Measurements from ENCODE around the gene ACP6. TPM values are rescaled to one million over a fixed set of nuclear protein-coding genes. Genes with fewer than 3 reads are reported as not detected.

Gene ACP6
- total RNA-seq, 3 donors from 2014 or later (not counting 1 experiment from before 2014, with no cell fraction given) = 7.7 to 9.4 (median 7.8) TPM

DNA sequence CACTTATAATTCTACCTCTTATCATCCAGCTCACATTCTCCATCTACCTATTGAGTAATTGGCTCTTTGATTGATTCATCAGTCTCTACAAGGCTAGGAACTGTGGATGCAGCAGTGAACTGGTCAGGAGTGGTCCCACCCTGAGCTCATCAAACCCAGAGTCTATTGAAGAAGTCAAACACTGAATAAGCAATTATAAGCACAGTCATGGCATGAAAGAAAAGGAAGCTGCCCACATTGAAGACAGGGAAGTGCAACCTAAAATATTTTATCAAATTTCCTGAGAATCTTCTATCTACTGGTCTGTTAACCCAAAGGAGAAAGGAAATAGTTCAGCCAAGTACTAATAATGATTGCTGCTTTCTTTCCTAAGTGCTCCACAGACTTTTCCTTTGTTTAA lies 35.7 kb downstream of the ACP6 start:
- H3K27me3 ChIP-seq (ENCODE audit: control insufficient read depth, insufficient read depth, low read length) = no peaks in the 10 kb centered on the region
- TF ChIP-seq, protein P1, sequence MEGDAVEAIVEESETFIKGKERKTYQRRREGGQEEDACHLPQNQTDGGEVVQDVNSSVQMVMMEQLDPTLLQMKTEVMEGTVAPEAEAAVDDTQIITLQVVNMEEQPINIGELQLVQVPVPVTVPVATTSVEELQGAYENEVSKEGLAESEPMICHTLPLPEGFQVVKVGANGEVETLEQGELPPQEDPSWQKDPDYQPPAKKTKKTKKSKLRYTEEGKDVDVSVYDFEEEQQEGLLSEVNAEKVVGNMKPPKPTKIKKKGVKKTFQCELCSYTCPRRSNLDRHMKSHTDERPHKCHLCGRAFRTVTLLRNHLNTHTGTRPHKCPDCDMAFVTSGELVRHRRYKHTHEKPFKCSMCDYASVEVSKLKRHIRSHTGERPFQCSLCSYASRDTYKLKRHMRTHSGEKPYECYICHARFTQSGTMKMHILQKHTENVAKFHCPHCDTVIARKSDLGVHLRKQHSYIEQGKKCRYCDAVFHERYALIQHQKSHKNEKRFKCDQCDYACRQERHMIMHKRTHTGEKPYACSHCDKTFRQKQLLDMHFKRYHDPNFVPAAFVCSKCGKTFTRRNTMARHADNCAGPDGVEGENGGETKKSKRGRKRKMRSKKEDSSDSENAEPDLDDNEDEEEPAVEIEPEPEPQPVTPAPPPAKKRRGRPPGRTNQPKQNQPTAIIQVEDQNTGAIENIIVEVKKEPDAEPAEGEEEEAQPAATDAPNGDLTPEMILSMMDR (IDR thresholded peaks at IDR 0.05) = no peak
- H3K4me3 ChIP-seq (ENCODE audit: low read length) = no peak overlapping the region
- no peaks in the 10 kb centered on the region for H3K36me3 ChIP-seq (ENCODE audit: control insufficient read depth, insufficient read depth, low read length)
- H3K4me1 ChIP-seq (ENCODE audit: control insufficient read depth, insufficient read depth, low read length) = no peaks in the 10 kb centered on the region
- no peak for ATAC-seq
- Mint-ChIP-seq H3K9me3 (no peaks in the 10 kb centered on the region), H3K27me3 (ENCODE audit: low read depth in 2 of 2) (peaks cover 0 to under 1% of the 10 kb centered on the region in 2 donors), H3K4me1 (peaks cover 0 to 11% of the 10 kb centered on the region in 2 donors), H3K27ac (no peak overlapping the region), H3K4me3 (no peak overlapping the region), H3K36me3 (no peaks in the 10 kb centered on the region)
- H3K27ac ChIP-seq (ENCODE audit: low read length) = no peak overlapping the region
- intact Hi-C loops (cut with micrococcal nuclease) = no loop called here
- no peaks in the 10 kb centered on the region for H3K9me3 ChIP-seq (ENCODE audit: control insufficient read depth, insufficient read depth, low read length)
- DNase-seq = no peak

DNA sequence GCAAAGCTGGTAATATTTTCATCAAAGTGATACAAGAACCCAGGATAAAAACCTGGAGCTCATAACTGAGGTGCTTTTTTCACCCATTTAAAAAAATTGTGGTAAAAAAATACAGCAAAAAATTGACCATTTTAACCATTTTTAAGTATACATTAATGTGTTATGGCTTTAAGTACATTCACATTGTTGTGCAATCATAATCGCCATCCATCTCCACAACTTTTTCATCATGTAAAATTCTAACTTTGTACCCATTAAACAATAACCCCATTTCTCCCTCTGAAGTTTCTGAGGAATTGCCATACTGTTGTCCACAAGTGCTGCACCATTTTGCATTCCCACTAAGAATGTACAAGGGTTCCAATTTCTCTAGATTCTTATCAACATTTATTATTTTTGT lies 36.6 kb downstream of the ACP6 start:
- Mint-ChIP-seq H3K4me3 (no peak overlapping the region), H3K27ac (no peak overlapping the region), H3K4me1 (peaks cover 8 to 19% of the 10 kb centered on the region in 2 donors), H3K9me3 (no peaks in the 10 kb centered on the region), H3K36me3 (no peaks in the 10 kb centered on the region), H3K27me3 (ENCODE audit: low read depth in 2 of 2) (no peaks in the 10 kb centered on the region)
- TF ChIP-seq, protein P1 (IDR thresholded peaks at IDR 0.05) = no peak
- DNase-seq (no peak), ATAC-seq (no peak)
- peaks cover 5% of the 10 kb centered on the region for H3K4me1 ChIP-seq (ENCODE audit: control insufficient read depth, insufficient read depth, low read length)
- no peaks in the 10 kb centered on the region for H3K9me3 ChIP-seq (ENCODE audit: control insufficient read depth, insufficient read depth, low read length)
- 100% methylated on average over 1 of the region's 1 CpG for WGBS (ENCODE audit: insufficient coverage)
- H3K27ac ChIP-seq (ENCODE audit: low read length) = no peak overlapping the region
- intact Hi-C loops (cut with micrococcal nuclease) = no loop called here
- H3K27me3 ChIP-seq (ENCODE audit: control insufficient read depth, insufficient read depth, low read length) = no peaks in the 10 kb centered on the region
- no peaks in the 10 kb centered on the region for H3K36me3 ChIP-seq (ENCODE audit: control insufficient read depth, insufficient read depth, low read length)
- H3K4me3 ChIP-seq (ENCODE audit: low read length) = no peak overlapping the region

DNA sequence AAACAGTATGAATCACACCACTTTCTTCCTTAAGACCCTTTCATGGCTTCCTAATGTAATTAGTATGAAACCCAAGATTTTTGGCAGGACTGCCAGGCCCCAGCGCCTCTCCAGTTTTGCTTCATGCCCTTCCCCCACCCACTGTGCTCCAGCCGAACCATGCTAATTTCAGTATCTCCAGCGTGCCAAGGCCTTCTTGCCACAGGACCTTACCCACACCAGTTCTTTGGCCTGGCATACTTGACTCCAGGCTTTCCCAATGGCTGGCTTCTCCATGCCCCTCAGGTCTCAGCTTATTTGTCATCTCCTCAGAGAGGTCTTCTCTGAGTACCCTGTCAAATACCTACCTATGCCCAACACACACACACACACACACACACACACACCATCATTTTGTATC lies 38.5 kb downstream of the ACP6 start:
- H3K9me3 ChIP-seq (ENCODE audit: control insufficient read depth, insufficient read depth, low read length) = no peaks in the 10 kb centered on the region
- TF ChIP-seq, protein P1 (IDR thresholded peaks at IDR 0.05) = no peak
- 95% methylated on average over 3 of the region's 3 CpGs for WGBS (ENCODE audit: insufficient coverage)
- no peaks in the 10 kb centered on the region for H3K27me3 Mint-ChIP-seq (ENCODE audit: low read depth in 2 of 2)
- intact Hi-C loops (cut with micrococcal nuclease) = no loop called here
- H3K36me3 Mint-ChIP-seq = no peaks in the 10 kb centered on the region
- ATAC-seq = no peak
- H3K4me3 ChIP-seq (ENCODE audit: low read length) = no peak overlapping the region
- H3K4me1 ChIP-seq (ENCODE audit: control insufficient read depth, insufficient read depth, low read length) = peaks cover 12% of the 10 kb centered on the region
- H3K27ac Mint-ChIP-seq = peak overlapping the region in 1 of 2 donors; percentile 5
- no peak overlapping the region for H3K27ac ChIP-seq (ENCODE audit: low read length)
- H3K27me3 ChIP-seq (ENCODE audit: control insufficient read depth, insufficient read depth, low read length) = no peaks in the 10 kb centered on the region
- no peak overlapping the region for H3K4me3 Mint-ChIP-seq
- DNase-seq = no peak
- H3K4me1 Mint-ChIP-seq = peaks cover 20 to 32% of the 10 kb centered on the region in 2 donors
- H3K36me3 ChIP-seq (ENCODE audit: control insufficient read depth, insufficient read depth, low read length) = no peaks in the 10 kb centered on the region
- H3K9me3 Mint-ChIP-seq = no peaks in the 10 kb centered on the region

DNA sequence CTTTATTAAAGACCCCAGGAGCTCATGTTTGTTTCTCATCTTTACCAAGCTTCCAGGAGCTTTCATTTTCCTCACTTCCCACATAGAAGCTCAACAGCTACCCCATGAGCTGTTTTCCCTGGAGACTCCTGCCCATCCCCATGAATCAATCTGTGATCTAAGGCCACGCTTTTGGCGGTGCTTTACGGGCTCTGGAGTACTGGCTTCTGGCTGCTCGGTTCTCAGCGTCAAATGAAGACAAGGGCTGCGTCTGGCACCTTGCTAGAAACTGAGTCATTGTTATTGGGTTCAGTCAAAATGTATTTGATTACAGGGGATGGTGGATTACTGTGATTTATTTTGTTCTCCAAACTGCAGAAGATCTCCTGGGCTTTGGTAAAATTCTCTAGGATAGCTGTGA lies 39.9 kb downstream of the ACP6 start:
- no peak overlapping the region for H3K27ac ChIP-seq (ENCODE audit: low read length)
- no peak overlapping the region for H3K4me3 Mint-ChIP-seq
- H3K9me3 Mint-ChIP-seq = no peaks in the 10 kb centered on the region
- no peaks in the 10 kb centered on the region for H3K9me3 ChIP-seq (ENCODE audit: control insufficient read depth, insufficient read depth, low read length)
- intact Hi-C loops (cut with micrococcal nuclease) = no loop called here
- H3K4me1 ChIP-seq (ENCODE audit: control insufficient read depth, insufficient read depth, low read length) = peaks cover 12% of the 10 kb centered on the region
- H3K27me3 ChIP-seq (ENCODE audit: control insufficient read depth, insufficient read depth, low read length) = no peaks in the 10 kb centered on the region
- TF ChIP-seq, protein P1 (IDR thresholded peaks at IDR 0.05) = no peak
- DNase-seq (no peak), ATAC-seq (no peak)
- H3K27me3 Mint-ChIP-seq (ENCODE audit: low read depth in 2 of 2) = no peaks in the 10 kb centered on the region
- no peaks in the 10 kb centered on the region for H3K36me3 Mint-ChIP-seq
- no peak overlapping the region for H3K27ac Mint-ChIP-seq
- H3K4me1 Mint-ChIP-seq = peaks cover 20 to 31% of the 10 kb centered on the region in 2 donors
- no peak overlapping the region for H3K4me3 ChIP-seq (ENCODE audit: low read length)
- no peaks in the 10 kb centered on the region for H3K36me3 ChIP-seq (ENCODE audit: control insufficient read depth, insufficient read depth, low read length)
- WGBS (ENCODE audit: insufficient coverage) = 96% methylated on average over 6 of the region's 6 CpGs
